ENCODE results near the gene RBBP5. TPM values are rescaled to one million over a fixed set of nuclear protein-coding genes. Genes with fewer than 3 reads are reported as not detected.

RBBP5 gene
- polyA plus RNA-seq, 1 donor: 13.4 TPM

DNA sequence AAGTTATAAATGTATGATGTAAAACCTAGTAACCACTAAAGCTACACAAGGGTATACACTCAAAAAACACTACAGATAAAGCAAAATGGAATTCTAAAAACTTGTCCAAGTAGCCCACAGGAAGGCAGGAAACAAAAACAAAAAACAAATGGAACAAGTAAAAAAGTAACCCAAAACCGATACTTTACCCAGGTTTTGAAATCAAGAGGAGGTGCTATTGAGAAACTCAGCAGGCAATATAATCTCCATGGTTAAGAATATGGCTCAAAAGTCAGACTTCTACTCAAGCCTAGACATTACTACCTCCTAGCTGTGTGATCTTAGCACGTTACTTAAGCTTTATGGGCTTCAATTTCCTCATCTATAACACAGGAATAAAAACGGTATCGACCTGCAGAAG lies 13.3 kb downstream of the RBBP5 start:
- Histone ChIP-seq H3K27ac (ENCODE audit: low read length) (no peak overlapping the region), H3K4me1 (ENCODE audit: control insufficient read depth, insufficient read depth, low read length) (no peaks in the 10 kb centered on the region), H3K27me3 (ENCODE audit: control insufficient read depth, insufficient read depth, low read length) (no peaks in the 10 kb centered on the region), H3K36me3 (ENCODE audit: control insufficient read depth, insufficient read depth, low read length) (peaks cover 40% of the 10 kb centered on the region), H3K4me3 (ENCODE audit: low read length) (no peak overlapping the region), H3K9me3 (ENCODE audit: control insufficient read depth, low read depth, low read length) (no peaks in the 10 kb centered on the region)
- no peak for DNase-seq
- 75% methylated on average over 1 of the region's 4 CpGs for WGBS (ENCODE audit: insufficient coverage, low lambda C conversion rate)

DNA sequence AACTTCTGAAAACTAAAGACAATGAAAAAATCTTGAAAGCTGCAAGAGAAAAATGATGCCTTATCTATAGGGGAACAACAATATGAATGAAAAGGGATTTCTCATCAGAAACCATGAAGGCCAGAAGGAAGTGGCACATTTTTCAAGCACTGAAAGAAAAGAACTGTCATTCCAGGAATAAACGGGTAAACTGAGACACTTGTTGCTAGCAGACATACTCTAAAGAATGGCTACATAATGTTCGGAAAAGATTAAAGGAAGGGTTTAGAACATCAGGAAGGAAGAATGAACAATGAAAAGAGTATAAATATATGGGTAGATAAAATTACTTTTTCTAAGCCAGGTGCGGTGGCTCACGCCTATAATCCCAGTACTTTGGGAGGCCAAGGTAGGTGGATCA lies 14.5 kb downstream of the RBBP5 start:
- H3K36me3 ChIP-seq (ENCODE audit: control insufficient read depth, insufficient read depth, low read length): peaks cover 43% of the 10 kb centered on the region
- 100% methylated on average over 2 of the region's 4 CpGs for WGBS (ENCODE audit: insufficient coverage, low lambda C conversion rate)
- DNase-seq: no peak

DNA sequence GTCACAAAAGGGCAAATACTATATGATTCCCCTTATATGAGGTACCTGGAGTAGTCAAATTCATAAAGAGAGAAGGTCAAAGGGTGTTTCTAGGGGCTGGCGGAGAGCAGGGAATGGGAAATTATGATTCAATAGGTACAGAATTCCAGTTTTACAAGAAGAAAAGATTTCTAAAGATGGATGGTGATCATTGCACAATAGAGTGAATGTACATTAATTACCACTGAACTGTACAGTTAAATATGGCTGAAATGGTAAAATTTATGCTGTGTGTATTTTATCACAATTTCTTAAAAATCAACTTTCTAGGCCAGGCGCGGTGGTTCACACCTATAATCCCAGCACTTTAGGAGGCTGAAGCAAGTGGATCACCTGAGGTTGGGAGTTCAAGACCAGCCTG lies 19.4 kb downstream of the RBBP5 start:
- H3K27me3 ChIP-seq (ENCODE audit: control insufficient read depth, insufficient read depth, low read length): no peaks in the 10 kb centered on the region
- WGBS (ENCODE audit: insufficient coverage, low lambda C conversion rate): no CpG with 5 or more reads among the region's 3 CpGs
- H3K36me3 ChIP-seq (ENCODE audit: control insufficient read depth, insufficient read depth, low read length): peaks cover 64% of the 10 kb centered on the region
- no peaks in the 10 kb centered on the region for H3K9me3 ChIP-seq (ENCODE audit: control insufficient read depth, low read depth, low read length)
- H3K4me1 ChIP-seq (ENCODE audit: control insufficient read depth, insufficient read depth, low read length): no peaks in the 10 kb centered on the region
- no peak overlapping the region for H3K27ac ChIP-seq (ENCODE audit: low read length)
- no peak for DNase-seq
- H3K4me3 ChIP-seq (ENCODE audit: low read length): no peak overlapping the region

More for the DNA sequence above, 14.5 kb downstream of the RBBP5 start:
- Histone ChIP-seq H3K27me3 (ENCODE audit: control insufficient read depth, insufficient read depth, low read length) (no peaks in the 10 kb centered on the region), H3K4me1 (ENCODE audit: control insufficient read depth, insufficient read depth, low read length) (no peaks in the 10 kb centered on the region), H3K9me3 (ENCODE audit: control insufficient read depth, low read depth, low read length) (no peaks in the 10 kb centered on the region), H3K27ac (ENCODE audit: low read length) (no peak overlapping the region), H3K4me3 (ENCODE audit: low read length) (no peak overlapping the region)

DNA sequence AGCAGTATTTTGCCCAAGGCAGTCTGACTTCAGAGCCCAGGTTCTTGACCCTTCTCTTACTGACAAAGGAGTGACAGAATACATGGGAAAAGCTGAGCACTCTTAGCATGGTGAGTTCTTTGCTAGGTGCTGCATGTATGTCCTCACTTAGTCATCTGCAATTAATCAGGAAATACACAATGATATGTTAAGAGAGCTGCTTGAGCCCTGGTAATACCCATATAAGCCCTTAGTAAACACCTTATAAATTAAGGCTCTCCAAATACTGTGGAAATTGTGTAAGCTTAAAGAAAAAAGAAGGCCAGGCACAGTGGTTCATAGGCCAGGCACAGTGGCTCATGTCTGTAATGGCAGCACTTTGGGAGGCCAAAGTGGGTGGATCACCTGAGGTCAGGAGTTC lies 23.5 kb downstream of the RBBP5 start:
- H3K36me3 ChIP-seq (ENCODE audit: control insufficient read depth, insufficient read depth, low read length): peaks cover 65% of the 10 kb centered on the region
- DNase-seq: no peak
- no peak overlapping the region for H3K4me3 ChIP-seq (ENCODE audit: low read length)

DNA sequence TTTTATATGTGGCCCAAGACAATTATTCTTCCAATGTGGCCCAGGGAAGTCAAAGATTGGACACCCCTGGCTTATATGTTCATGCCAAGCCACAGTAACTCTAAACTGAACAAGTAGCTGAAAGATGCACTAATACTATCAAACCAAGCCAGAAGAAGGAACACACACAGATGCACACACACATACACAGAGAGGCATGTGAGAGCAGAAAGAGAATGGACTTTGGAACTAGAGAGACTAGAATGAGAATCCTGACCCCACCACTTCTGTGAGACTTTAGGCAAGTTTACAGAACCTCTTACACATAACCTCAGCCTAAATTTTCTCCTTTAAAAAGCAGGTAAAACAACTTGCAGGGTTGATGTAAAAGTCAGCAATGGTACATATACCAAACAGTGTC lies 26.4 kb downstream of the RBBP5 start:
- Histone ChIP-seq H3K27me3 (ENCODE audit: control insufficient read depth, insufficient read depth, low read length) (no peaks in the 10 kb centered on the region), H3K4me1 (ENCODE audit: control insufficient read depth, insufficient read depth, low read length) (peaks cover 10% of the 10 kb centered on the region), H3K9me3 (ENCODE audit: control insufficient read depth, low read depth, low read length) (no peaks in the 10 kb centered on the region), H3K36me3 (ENCODE audit: control insufficient read depth, insufficient read depth, low read length) (peaks cover 67% of the 10 kb centered on the region), H3K4me3 (ENCODE audit: low read length) (no peak overlapping the region), H3K27ac (ENCODE audit: low read length) (no peak overlapping the region)
- peak in 1 of 2 donors; percentile 29 for DNase-seq

More for the DNA sequence above, 23.5 kb downstream of the RBBP5 start:
- Histone ChIP-seq H3K27me3 (ENCODE audit: control insufficient read depth, insufficient read depth, low read length) (no peaks in the 10 kb centered on the region), H3K4me1 (ENCODE audit: control insufficient read depth, insufficient read depth, low read length) (no peaks in the 10 kb centered on the region), H3K9me3 (ENCODE audit: control insufficient read depth, low read depth, low read length) (no peaks in the 10 kb centered on the region), H3K27ac (ENCODE audit: low read length) (no peak overlapping the region)

DNA sequence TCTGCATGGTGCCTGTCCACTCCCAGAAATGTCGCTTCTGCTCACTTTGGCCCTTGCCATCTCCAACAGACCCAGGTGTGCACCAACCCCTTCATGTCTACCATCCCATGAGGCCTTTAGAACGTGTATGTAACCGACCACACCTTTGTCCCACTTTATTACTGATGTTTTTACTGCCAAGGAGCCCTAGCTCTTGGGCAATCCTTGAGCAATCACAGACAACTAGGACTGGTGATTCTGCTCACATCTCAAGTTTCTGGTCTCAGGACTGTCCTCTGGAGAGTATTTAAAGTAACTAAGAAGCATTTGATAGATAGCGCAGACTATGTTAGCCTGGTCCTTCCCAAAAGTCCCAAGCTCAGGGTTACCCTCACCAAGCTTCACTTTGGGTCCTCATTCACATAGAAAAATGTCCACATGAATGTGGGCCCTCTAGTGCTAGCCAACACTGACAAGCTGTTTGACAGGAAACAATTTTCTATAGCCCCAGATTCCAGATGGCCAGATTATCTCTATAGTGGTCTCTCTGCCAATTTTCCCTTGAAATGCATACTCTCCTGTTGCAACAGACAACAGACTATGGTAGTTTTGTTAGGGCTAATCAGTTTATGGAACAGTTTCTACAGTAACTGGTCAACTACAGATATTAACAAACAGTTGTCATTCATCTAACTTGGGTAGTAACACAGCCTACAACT lies 30.6 kb downstream of the RBBP5 start:
- peak; percentile 65 to 78 for DNase-seq
- peak overlapping the region; percentile 78 for H3K27ac ChIP-seq (ENCODE audit: low read length)
- H3K4me1 ChIP-seq (ENCODE audit: control insufficient read depth, insufficient read depth, low read length): peaks cover 10% of the 10 kb centered on the region
- H3K9me3 ChIP-seq (ENCODE audit: control insufficient read depth, low read depth, low read length): no peaks in the 10 kb centered on the region
- H3K36me3 ChIP-seq (ENCODE audit: control insufficient read depth, insufficient read depth, low read length): peaks cover 60% of the 10 kb centered on the region
- no peak overlapping the region for H3K4me3 ChIP-seq (ENCODE audit: low read length)
- no peaks in the 10 kb centered on the region for H3K27me3 ChIP-seq (ENCODE audit: control insufficient read depth, insufficient read depth, low read length)
- 20% methylated on average over 1 of the region's 4 CpGs for WGBS (ENCODE audit: insufficient coverage, low lambda C conversion rate)

DNA sequence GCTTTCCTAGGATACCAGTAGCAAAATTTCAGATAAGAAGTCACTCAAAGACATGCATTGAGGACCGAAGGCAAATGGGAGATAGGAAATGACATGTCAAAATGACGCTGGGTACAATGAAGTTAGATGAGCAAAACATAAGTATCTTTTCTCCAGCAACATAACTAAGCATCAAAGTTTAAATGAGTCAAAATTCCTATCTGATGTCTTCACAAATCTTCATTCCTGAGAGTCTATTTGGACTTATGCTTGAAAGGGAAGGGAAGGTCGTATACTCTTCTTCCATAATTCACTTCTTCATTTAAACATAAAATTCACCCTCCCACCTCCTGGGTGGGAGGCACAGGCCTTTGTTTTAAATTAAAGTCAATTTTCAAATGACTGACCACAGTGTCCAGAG lies 33.4 kb downstream of the RBBP5 start:
- H3K27ac ChIP-seq (ENCODE audit: low read length): no peak overlapping the region
- H3K36me3 ChIP-seq (ENCODE audit: control insufficient read depth, insufficient read depth, low read length): peaks cover 55% of the 10 kb centered on the region
- H3K27me3 ChIP-seq (ENCODE audit: control insufficient read depth, insufficient read depth, low read length): no peaks in the 10 kb centered on the region
- no peak for DNase-seq
- WGBS (ENCODE audit: insufficient coverage, low lambda C conversion rate): 100% methylated on average over 1 of the region's 3 CpGs
- H3K4me1 ChIP-seq (ENCODE audit: control insufficient read depth, insufficient read depth, low read length): peaks cover 10% of the 10 kb centered on the region
- no peaks in the 10 kb centered on the region for H3K9me3 ChIP-seq (ENCODE audit: control insufficient read depth, low read depth, low read length)
- no peak overlapping the region for H3K4me3 ChIP-seq (ENCODE audit: low read length)

DNA sequence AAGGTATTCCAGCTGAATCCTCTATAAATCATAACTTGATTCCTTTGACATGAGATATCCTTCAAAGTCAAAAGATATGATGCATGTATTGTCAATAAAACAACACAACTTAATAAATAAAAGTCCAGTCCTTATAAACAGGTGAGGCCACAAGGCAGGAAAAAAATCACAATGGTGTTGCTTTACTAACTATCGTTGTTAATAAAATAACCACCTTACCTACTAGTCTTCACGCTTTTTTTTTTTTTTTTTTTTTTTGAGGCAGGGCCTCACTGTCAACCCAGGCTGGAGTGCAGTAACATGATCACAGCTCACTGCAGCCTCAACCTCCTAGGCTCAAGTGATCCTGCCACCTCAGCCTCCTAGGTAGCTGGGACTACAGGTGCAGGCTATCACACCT lies 37.4 kb downstream of the RBBP5 start, which contains the start of gene TMEM81:
Gene TMEM81, minus strand, starts transcription at position 101 of the 400 bp plus-strand sequence. CDS start 140 bp downstream, outside the sequence.
- Histone ChIP-seq H3K4me1 (ENCODE audit: control insufficient read depth, insufficient read depth, low read length) (no peaks in the 10 kb centered on the region), H3K36me3 (ENCODE audit: control insufficient read depth, insufficient read depth, low read length) (peaks cover 33% of the 10 kb centered on the region), H3K9me3 (ENCODE audit: control insufficient read depth, low read depth, low read length) (no peaks in the 10 kb centered on the region), H3K4me3 (ENCODE audit: low read length) (no peak within 1 kb of the TSS), H3K27me3 (ENCODE audit: control insufficient read depth, insufficient read depth, low read length) (no peaks in the 10 kb centered on the region), H3K27ac (ENCODE audit: low read length) (no peak within 1 kb of the TSS)
- 100% methylated on average over 1 of the region's 2 CpGs for WGBS (ENCODE audit: insufficient coverage, low lambda C conversion rate)
- DNase-seq: no peak

DNA sequence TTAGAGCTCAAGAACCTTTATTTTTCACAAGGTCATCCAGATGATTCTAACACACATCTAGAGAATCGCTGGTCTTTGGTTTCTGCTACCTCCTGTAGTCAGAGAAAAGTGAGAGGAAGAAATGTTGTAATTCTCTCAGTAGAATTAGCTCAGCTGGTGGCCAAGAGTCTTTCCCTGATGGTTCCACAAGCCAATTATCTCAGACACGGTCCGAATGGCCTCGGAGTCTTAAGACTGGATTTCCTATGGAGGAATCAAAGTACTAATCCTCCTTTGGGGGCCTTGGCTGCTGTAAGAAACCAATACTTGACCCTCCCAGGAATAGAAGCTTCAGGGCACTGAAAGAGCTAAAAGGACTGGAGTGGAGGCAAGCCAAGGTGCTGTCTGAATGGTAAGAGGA lies 39.3 kb downstream of the RBBP5 start:
- Histone ChIP-seq H3K27ac (ENCODE audit: low read length) (no peak overlapping the region), H3K4me1 (ENCODE audit: control insufficient read depth, insufficient read depth, low read length) (no peaks in the 10 kb centered on the region), H3K27me3 (ENCODE audit: control insufficient read depth, insufficient read depth, low read length) (no peaks in the 10 kb centered on the region), H3K36me3 (ENCODE audit: control insufficient read depth, insufficient read depth, low read length) (peaks cover 21% of the 10 kb centered on the region), H3K4me3 (ENCODE audit: low read length) (no peak overlapping the region), H3K9me3 (ENCODE audit: control insufficient read depth, low read depth, low read length) (no peaks in the 10 kb centered on the region)
- WGBS (ENCODE audit: insufficient coverage, low lambda C conversion rate): no CpG with 5 or more reads among the region's 4 CpGs
- no peak for DNase-seq

DNA sequence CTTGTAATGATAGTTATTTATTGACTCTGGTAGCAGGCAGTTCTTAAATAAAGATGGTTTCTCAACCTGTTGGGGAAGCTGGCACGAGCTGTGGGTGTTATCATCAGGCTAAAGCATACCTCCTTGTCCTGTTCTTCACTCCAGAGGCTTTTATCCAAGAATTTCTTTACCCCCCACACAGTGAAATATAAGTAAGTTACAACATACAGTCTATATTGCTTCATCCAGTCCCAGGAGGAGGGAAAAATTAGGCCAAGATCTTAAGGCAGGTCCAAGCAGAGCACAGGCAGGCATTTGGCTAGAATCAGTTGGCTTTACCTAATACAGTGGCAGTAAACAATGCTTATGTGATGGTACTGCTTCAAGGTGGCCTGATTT lies 43.9 kb downstream of the RBBP5 start:
- no peak overlapping the region for H3K27ac ChIP-seq (ENCODE audit: low read length)
- H3K4me1 ChIP-seq (ENCODE audit: control insufficient read depth, insufficient read depth, low read length): no peaks in the 10 kb centered on the region
- H3K27me3 ChIP-seq (ENCODE audit: control insufficient read depth, insufficient read depth, low read length): no peaks in the 10 kb centered on the region
- no CpG with 5 or more reads among the region's 1 CpG for WGBS (ENCODE audit: insufficient coverage, low lambda C conversion rate)
- H3K9me3 ChIP-seq (ENCODE audit: control insufficient read depth, low read depth, low read length): no peaks in the 10 kb centered on the region
- no peaks in the 10 kb centered on the region for H3K36me3 ChIP-seq (ENCODE audit: control insufficient read depth, insufficient read depth, low read length)
- no peak for DNase-seq
- no peak overlapping the region for H3K4me3 ChIP-seq (ENCODE audit: low read length)

Measured in large intestine (tissue), 3 donors.